GM21360 (cell line): ENCODE data around the gene ZBTB8B.

Experiments
- ATAC-seq: cut with Tn5 transposase; IDR thresholded peaks from one replicate; pipeline ENCODE4 v1.9.1; 2021; ENCODE audit warnings: mild to moderate bottlenecking, moderate library complexity; ENCODE audit not compliant: unreplicated experiment

Gene ZBTB8B

DNA sequence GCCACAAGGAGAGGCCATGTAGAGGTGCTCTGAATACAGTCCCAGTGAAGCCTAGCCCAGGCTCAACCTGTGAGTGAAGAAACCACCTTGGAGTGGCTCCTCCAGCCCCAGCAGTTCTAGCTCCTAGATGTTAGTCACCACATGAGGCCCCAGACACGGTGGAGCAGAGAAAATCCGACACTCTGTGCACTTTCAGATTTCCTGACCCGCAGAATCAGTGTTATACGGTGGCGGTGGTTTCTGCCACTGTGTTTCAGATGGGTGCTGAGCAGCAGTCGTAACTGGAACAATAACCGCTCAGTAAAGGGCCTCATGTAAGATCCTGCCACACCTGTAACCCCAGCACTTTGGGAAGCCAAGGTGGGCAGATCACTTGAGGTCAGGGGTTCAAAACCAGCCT is 38.3 kb downstream of the ZBTB8B start:
- ATAC-seq = no peak

DNA sequence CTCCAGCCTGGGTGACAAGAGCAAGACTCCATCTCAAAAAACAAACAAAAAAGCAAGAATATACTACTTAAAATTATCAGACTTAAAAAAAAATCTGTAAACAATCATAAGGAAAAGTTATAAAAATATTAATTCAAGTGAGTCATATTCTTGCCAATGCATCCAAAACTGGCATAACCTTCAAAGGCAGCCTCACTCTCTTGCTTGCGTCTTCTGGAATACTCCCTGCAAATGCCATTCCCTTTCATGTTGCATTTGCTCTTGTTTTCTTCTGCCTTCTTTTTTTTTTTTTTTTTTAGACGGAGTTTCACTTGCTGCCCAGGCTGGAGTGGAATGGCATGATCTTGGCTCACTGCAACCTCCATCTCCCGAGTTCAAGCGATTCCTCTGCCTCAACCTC is 42.1 kb downstream of the ZBTB8B start:
- no peak for ATAC-seq

- no peak for ATAC-seq
Observed at GRCh38 chr1:32508761-32509160, 43.9 kb downstream of the ZBTB8B start.

DNA sequence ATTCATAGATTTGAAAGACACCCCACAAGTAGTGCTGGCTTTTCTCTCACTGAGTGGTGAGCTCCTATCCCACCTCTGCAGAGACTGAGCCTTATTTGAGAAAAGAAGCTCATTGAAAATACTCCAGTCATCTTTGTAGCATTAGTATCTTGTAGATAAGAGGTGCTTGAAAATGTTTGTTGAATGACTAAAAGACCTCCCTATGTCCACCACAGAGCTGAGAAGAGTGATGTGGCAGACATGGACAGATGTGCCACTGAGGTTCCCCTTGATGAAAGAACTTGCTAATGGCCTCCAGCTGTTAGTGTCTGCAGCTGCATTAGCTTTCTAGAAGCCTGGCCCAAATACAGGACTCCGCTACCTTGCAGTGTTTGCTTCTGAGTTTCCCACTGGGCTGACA is 45.1 kb downstream of the ZBTB8B start:
- no peak for ATAC-seq
